Muscle layer of duodenum (tissue), 2 donors: ENCODE results near the gene PCYT1A.
"Not testable (repeated sequence)": the region's sequence is repeated elsewhere in the genome, so short reads cannot be mapped to it uniquely, and the experiment has no call there.

Experiments used
- H3K27ac ChIP-seq: one replicate; pipeline ENCODE4 v1.7.0; 2013; ENCODE audit warnings: mild to moderate bottlenecking, low read length
- H3K27me3 ChIP-seq: one replicate; pipeline ENCODE4 v1.7.0; 2013; ENCODE audit warnings: low read depth, mild to moderate bottlenecking, control low read depth, low read length
- H3K36me3 ChIP-seq, 2 donors: one replicate each; pipeline ENCODE4 v1.7.0; 2013; ENCODE audit warnings: low read length in 2 of 2, control low read depth in 1 of 2, mild to moderate bottlenecking in 1 of 2; ENCODE audit not compliant: insufficient read depth in 2 of 2, control insufficient read depth in 1 of 2
- H3K4me1 ChIP-seq, 2 donors: one replicate each; pipeline ENCODE4 v1.7.0; 2013; ENCODE audit warnings: low read length in 2 of 2, mild to moderate bottlenecking in 2 of 2, control low read depth in 1 of 2, moderate library complexity in 1 of 2; ENCODE audit not compliant: insufficient read depth in 2 of 2, control insufficient read depth in 1 of 2
- H3K4me3 ChIP-seq, 2 donors: one replicate each; pipeline ENCODE4 v1.7.0; 2013; ENCODE audit warnings: low read length in 2 of 2, low read depth in 1 of 2, mild to moderate bottlenecking in 1 of 2
- H3K9me3 ChIP-seq, 2 donors: one replicate each; pipeline ENCODE4 v1.7.0; 2013; ENCODE audit warnings: low read length in 2 of 2, control low read depth in 1 of 2, mild to moderate bottlenecking in 1 of 2; ENCODE audit not compliant: control insufficient read depth in 1 of 2
- donor health status: healthy.

PCYT1A gene

DNA sequence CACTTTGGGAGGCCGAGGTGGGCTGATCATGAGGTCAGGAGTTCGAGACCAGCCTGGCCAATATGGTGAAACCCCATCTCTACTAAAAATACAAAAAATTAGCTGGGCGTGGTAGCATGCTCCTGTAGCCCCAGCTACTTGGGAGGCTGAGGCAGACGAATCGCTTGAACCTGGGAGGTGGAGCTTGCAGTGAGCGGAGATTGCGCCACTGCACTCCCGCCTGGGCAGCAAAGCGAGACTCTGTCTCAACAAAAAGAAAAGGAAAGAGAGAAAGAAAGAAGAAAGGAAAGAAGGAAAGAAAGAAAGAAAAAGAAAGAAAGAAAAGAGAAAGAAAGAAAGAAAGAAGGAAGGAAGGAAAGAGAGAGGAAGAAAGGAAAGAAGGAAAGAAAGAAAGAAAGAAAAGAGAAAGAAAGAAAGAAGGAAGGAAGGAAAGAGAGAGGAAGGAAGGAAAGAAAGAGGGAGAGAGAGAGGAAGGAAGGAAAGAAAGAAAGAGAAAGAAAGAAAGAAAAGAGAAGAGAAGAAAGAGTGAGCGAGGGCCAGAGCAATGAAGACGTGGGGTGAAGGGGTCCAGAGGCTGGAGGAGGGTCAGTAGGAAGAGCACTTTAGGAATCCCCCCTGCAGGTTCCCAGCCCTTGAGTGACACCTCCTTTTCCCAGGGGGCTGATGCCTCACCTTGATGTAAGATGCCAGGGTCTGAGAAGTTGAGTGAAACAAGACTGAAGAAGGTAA, 77.4 kb downstream of the PCYT1A start:
- not testable (repeated sequence) for H3K36me3 ChIP-seq, H3K9me3 ChIP-seq, H3K27ac ChIP-seq, H3K4me3 ChIP-seq, H3K4me1 ChIP-seq, H3K27me3 ChIP-seq

DNA sequence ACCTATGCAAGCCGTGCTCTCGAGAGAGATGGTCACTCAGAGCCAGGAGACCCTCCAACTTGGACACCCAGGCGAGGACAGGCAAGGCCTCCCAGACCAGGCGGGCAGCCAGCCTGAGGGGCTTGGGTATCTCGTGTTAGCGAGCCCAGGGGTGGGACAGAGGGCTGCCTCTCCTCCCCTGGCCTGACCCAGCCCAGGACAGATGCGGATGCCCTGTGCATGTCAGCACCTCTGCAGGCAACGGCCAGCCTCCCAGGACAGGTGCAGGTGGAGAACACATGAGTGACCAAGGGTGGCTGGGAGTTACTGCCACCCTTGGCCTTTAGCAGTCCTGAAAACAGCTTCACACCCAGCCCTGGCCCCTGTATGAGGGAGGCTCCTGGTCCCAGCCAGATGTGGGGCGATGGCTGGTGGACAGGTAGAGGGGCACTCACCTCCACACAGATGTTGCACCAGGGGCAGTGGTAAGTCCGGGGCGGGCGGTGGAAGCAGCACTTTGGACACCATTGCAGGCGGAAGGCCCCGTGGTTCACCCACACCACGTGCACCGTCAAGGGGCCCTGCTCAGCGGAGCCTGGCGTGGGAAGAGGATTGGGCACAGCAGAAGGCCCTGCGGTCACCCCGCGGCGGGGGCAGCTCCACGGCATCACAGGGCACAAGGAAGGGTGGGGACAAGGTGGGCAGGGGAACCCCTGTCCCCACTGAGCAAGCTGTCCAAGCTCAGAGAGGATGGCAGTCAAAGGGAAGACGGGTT, 78.4 kb downstream of the PCYT1A start:
- no peak overlapping the region for H3K27ac ChIP-seq
- H3K4me3 ChIP-seq, result no peak overlapping the region
- no peaks in the 10 kb centered on the region for H3K27me3 ChIP-seq
- H3K4me1 ChIP-seq, result peaks cover 0 to 4% of the 10 kb centered on the region in 2 donors
- H3K9me3 ChIP-seq, result no peaks in the 10 kb centered on the region
- H3K36me3 ChIP-seq, result no peaks in the 10 kb centered on the region

DNA sequence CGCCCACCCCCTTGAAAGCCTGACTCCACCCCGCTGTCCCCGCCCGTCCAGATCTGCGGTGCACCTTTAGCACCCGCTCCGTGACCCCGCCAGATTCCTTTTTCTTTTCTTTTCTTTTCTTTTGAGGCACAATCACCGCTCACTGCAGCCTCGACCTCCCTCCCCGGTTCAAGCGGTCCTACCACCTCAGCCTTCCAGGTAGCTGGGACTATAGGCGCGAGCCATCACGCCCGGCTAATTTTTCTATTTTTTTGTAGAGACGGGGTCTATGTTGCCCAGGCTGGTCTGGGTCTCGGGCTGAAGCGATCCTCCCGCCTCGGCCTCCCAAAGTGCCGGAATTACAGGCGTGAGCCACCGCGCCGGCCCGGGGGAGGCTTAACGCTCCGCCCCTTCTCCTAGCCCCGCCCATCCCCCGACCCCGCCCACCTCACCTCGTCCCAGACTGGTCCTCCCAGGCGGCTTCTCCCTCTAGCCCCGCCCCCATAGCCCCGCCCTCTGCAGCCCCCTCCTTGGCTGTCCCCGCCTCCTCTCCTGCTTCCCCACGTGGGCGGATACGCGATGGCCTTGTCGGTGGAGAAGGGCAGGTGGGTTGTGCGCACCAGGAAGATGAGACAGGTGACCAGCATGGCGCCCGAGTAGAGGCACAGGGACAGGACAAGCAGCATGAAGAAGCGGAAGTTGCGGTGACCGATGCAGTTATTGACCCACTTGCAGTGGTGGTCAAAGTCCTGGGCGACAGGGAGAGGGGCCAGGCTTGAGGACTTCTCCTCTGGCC, 79.5 kb downstream of the PCYT1A start:
- Histone ChIP-seq H3K4me3 (peak overlapping the region in 1 of 2 donors; percentile 54), H3K27ac (no peak overlapping the region), H3K36me3 (no peaks in the 10 kb centered on the region)

DNA sequence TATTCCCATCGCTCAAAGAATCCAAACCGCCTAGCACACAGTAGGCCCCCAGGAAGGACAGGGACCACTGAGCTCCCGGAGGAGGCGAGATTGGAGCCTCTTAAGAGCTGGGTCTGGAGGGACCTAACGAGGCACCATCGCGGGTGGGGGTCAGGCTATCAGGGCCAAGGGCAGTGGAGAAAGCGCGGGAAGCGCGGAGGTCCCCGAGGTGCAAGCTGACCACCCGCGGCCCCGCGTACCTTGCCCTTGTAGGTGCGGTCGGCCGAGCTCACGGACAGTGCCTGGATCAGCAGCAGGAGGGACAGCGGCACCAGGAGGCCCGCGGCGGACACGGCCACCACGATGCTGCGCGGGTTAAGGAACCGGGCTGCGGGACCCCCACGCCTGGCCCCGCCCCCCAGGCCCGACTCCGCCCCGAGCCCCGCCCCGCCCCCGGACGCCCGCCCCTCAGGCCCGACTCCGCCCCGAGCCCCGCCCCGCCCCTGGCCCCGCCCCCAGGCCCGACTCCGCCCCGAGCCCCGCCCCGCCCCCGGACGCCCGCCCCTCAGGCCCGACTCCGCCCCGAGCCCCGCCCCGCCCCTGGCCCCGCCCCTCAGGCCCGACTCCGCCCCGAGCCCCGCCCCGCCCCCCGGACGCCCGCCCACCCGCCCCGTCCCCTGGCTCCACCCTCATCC, 80.2 kb downstream of the PCYT1A start:
- H3K36me3 ChIP-seq, result no peaks in the 10 kb centered on the region
- H3K27ac ChIP-seq, result no peak overlapping the region
- peaks cover 0 to 4% of the 10 kb centered on the region in 2 donors for H3K4me1 ChIP-seq
- no peaks in the 10 kb centered on the region for H3K27me3 ChIP-seq
- no peaks in the 10 kb centered on the region for H3K9me3 ChIP-seq
- peak overlapping the region; percentile 26 to 30 for H3K4me3 ChIP-seq

More for the DNA sequence above, 79.5 kb downstream of the PCYT1A start:
- peaks cover 0 to 4% of the 10 kb centered on the region in 2 donors for H3K4me1 ChIP-seq
- H3K27me3 ChIP-seq, result no peaks in the 10 kb centered on the region
- H3K9me3 ChIP-seq, result no peaks in the 10 kb centered on the region

DNA sequence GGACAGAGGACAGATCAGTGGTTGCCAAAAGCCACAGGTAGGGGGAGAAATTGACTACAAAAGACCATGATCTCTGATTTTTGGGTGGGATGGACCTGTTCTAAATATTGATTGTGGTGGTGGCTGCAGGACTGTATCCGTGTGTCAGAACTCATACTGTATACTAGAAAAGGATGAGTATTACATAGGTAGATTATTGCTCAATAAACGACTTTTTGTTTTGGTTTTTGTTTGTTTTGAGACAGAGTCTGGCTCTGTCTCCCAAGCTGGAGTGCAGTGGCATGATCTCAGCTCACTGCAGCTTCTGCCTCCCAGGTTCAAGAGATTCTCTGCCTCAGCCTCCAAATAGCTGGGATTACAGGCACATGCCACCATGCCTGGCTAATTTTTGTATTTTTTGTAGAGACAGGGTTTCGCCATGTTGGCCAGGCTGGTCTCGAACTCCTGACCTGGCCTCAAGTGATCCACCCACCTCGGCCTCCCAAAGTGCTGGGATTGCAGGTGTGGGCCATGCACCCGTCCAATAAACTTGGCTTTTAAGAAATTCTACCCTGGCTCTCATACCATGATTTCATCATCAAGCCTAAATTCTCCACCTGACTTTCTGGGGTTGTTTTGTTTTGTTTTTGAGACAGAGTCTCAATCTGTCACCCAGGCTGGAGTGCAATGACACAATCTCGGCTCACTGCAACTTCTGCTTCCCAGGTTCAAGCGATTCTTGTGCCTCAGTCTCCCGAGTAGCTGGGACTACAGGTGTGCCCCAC, 81.9 kb downstream of the PCYT1A start:
- not testable (repeated sequence) for H3K27me3 ChIP-seq, H3K4me3 ChIP-seq, H3K36me3 ChIP-seq, H3K9me3 ChIP-seq, H3K4me1 ChIP-seq, H3K27ac ChIP-seq

DNA sequence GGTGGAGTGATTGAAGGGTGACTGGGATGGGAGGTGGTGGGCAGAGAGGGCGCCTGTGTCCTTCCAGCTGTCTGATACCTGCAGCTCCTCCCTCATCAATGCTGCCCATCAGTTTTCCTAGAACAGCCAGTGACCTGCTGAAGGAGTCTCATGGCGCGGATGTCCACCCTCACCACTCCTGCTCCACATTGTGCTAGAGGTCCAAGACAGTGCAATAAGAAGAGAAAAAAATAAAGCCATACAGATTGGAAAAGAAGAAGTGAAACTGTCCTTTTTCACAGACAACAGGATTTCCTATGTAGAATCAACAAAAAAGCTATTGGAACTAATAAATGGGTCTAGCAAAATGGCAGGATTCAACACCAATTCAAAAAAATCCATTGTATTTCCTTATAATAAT, 83.7 kb downstream of the PCYT1A start:
- Histone ChIP-seq H3K9me3 (no peaks in the 10 kb centered on the region), H3K27ac (no peak overlapping the region), H3K27me3 (no peaks in the 10 kb centered on the region), H3K4me3 (no peak overlapping the region), H3K36me3 (no peaks in the 10 kb centered on the region), H3K4me1 (peaks cover 0 to 4% of the 10 kb centered on the region in 2 donors)

DNA sequence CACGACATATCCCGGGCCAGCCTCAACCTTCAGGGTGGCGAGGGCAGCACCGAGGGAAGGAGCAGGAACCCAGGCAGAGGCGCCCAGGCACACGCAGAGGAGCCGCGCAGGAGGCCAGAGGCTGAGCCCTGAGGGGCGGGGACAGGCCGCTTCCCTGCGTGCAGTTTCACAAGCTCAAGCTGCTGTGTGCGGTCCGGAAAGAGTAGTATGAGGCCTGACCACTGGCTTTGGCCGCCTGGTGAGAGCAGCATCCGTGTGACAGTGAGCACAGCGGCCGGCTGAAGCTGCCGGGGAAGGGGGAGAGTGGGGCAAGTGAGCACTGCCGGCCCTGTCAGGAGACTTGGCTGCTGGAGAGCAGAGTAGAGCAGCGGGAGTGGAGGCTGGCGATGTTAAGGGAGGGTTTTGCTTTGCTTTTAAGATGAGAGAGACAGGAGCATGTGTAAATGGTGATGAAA, 85.0 kb downstream of the PCYT1A start:
- Histone ChIP-seq H3K36me3 (no peaks in the 10 kb centered on the region), H3K4me1 (peaks cover 0 to 4% of the 10 kb centered on the region in 2 donors), H3K4me3 (peak overlapping the region in 1 of 2 donors; percentile 16), H3K27me3 (no peaks in the 10 kb centered on the region), H3K27ac (no peak overlapping the region), H3K9me3 (no peaks in the 10 kb centered on the region)

DNA sequence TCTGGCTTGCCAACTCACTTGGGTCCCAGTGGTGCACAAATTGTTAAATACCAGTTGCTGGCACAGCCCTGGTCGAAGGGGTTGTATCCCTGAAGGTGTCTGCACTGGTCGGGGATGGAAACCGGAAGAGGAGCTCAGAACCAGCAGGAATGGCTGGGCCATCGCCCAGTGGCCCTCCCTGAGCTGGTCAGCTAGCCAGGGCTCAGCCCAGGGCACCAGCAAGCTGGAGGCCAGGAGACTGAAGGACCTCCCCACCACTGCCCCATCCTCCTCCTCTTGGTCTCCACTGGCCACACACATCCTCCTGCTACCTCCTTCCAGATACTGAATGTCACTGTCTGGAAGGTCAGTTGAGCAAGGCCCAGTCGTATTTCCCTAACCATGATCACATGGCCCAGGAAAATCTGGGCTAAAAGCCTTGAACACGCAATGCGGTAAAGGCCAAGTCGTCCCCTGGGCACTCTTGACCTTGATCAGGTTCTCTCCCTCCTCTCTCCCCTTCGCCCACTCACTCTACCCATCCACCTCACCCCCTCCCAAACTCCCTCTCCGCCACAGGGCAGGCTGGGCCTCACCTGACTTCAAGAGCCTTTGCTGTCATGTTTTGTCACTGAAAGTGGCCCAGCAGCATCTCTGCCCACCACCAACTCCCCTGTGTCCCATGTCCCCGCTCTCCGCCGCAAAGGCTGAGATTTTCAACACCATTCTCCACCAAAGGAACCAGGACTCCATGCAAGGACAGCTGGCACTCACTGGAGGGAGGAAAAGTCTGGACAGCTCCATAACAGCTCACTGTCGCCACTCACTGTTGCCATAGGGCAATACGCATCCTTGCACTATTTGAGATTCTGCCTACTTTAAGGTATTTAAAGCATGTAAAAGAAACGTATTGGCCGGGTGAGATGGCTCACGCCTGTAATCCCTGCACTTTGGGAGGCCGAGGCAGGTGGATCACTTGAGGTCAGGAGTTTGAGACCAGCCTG, 88.5 kb downstream of the PCYT1A start:
- no peaks in the 10 kb centered on the region for H3K9me3 ChIP-seq
- H3K27ac ChIP-seq, result no peak overlapping the region
- H3K36me3 ChIP-seq, result no peaks in the 10 kb centered on the region
- H3K4me1 ChIP-seq, result no peaks in the 10 kb centered on the region
- no peaks in the 10 kb centered on the region for H3K27me3 ChIP-seq
- H3K4me3 ChIP-seq, result no peak overlapping the region

DNA sequence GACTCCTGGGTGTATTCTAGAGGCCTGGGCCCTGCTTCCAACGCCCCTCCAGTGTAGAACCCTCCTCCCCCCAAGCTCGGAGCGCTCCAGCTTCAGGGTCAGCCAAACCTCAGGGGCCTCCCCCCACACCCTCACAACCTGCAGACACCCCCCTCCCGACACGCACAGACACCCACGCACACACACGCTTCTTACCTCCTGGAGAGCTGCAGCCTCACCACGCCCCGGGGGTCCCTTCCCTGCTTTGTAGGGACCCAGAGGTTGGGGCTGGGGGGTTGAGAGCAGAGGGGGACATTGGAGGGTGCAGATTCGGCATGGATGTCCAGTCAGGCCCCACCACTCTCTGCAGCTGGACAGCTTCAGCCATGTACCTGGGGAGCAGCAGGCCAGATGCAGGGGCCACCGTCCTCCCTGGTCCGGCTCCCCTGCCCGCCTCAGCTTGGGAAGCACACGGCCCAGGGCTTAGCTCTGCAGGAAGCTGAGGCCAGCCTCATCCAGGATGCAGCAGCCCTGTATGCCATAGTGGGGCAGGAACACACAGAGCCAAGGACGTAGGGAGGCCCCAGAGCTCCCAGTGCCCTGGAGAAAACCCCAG, 89.3 kb downstream of the PCYT1A start:
- Histone ChIP-seq H3K27me3 (no peaks in the 10 kb centered on the region), H3K4me1 (peaks cover 0 to 3% of the 10 kb centered on the region in 2 donors), H3K36me3 (no peaks in the 10 kb centered on the region), H3K27ac (no peak overlapping the region), H3K9me3 (no peaks in the 10 kb centered on the region), H3K4me3 (no peak overlapping the region)
